HG02884 (cell line): Measurements from ENCODE around the gene TGM5.
A peak's percentile ranks its signal among the peaks of the same experiment; 100 is the strongest.
"Not testable (repeated sequence)": the region's sequence is repeated elsewhere in the genome, so short reads cannot be mapped to it uniquely, and the experiment has no call there.

ENCODE experiments used
- ATAC-seq: cut with Tn5 transposase; IDR thresholded peaks from one replicate; pipeline ENCODE4 v1.9.1; 2021; ENCODE audit warnings: mild to moderate bottlenecking, moderate library complexity; ENCODE audit not compliant: unreplicated experiment

The TGM5 gene

DNA sequence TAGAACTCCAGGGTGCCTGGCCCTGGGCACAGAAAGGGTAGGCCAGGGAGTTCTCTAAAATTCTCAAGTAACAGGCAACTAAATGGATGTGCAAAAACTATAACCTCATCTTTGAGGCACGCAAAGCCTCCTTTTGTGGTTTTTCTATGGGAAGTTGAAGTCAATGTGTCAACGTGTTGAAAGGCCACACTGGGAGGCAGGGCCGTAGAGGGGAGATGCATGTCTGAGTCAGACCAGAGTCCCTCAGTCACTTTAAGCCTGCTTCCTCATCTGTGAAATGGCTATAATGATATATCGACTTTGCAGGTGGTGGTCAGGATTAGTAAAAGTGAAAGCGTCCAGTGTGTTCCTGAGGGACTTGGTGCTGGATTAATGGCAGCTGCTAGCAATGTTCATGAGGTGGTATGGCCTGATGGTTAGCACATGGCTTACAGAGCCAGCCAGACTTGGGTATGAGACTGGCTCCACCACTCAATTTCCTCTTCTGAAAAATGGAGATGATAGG, 17.0 kb downstream of the TGM5 start:
- ATAC-seq = peak; percentile 50

DNA sequence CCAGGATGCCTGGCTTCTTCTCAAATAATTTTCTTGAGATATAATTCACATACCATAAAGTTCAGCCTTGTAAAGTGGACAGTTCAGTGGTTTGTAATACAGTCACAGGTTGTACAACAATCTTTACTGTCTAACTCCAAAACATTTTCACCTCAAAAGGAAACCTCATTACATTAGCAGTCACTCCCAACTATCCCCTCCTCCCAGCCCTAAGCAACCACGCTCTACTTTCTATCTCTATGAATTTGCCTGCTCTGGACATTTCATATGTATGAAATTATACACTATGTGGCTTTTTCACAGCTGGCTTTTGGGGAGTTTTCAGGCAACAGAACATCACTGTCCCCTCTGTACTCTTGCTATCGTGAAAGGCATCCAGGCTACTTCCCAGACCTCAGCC, 17.5 kb downstream of the TGM5 start:
- peak; percentile 2 for ATAC-seq

DNA sequence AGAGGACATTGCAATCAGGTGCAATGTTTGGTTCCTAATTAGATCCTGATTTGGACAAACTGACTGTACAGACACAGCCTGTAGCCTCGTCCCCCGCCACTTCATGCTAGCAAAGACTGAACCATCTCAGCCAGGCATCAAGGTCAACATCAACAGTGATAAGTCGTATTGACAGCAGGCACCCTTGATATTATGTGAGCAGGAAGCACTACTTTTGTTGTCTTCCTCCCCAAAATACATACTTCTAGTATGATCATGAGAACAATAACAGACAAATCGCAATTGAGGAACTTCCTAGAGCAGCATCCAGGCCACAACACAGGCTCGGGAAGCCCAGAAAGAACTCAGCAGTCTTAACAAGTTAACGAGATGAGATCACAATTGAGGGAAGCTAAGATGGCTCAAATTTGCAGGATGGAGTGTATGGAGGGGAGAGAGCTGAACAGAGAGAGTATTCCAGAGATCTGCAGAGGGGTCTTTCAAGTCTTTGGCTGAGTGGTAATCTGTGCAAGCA, 20.4 kb downstream of the TGM5 start:
- ATAC-seq = no peak

DNA sequence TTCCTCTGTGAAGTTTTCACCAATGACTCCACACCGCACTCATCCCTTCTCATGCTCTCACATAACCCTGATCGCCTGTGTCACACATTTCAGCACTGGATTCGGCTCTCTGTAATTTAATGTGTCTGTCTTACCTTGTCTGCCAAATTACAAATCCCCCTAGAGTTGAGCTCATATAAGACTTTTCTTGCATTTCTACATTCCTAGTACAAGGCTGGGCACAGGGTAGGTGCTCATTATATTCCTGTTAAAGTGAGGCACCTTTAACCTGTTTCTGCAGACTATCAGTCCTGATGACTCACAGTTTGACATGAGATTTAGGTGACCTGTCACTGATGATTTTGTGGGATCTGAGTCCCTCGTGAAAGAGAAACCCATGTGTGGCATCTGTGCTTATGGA, 22.6 kb downstream of the TGM5 start:
- no peak for ATAC-seq

DNA sequence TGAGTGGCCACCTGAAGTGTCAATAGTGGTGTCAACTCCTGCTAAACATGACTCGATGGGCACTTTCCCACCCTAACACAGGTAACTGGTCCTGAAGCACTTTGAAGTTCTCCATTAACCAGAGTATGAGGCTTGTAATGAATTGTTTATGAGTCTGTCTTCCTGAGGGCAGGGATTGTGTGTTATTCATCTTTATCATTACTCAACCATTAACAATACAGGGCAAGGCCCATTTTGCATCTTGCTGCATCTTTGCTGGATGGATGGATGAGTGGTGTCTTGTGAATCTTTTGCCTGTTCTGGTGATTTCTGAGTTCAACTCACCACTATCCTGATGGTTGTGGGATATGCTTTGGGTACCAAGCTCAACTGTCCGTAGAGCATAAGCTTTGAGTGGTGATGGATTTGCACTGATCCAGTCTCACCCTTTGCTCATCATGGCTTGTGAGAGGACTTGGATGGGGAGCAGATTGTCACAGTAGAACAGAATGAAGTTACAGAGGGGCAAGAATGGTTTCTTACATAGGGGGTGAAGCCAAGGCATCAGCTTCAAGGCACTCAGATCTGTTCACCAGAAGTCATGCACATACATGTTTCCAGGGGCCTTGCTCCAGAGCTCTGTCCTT, 23.6 kb downstream of the TGM5 start:
- ATAC-seq = no peak

DNA sequence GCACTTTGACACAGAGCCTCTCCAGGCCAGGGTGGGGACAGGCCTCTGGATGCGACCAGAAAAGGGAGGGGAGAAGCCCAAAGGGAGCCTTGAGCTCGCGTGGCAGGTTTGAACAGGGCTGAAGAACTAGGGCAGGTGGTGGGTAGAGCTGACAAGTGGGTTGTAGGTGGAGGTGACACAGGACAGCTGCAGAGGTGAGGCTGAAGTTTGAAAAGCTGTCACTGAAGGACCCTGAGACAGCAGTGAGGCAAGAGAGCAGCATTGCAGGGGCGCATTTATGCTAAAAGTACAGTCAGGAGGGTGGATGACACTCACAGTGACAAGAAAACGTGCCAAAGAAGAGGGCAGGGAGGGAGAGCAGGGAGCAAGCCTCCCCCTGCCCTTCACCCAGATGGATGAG, 24.1 kb downstream of the TGM5 start:
- no peak for ATAC-seq

DNA sequence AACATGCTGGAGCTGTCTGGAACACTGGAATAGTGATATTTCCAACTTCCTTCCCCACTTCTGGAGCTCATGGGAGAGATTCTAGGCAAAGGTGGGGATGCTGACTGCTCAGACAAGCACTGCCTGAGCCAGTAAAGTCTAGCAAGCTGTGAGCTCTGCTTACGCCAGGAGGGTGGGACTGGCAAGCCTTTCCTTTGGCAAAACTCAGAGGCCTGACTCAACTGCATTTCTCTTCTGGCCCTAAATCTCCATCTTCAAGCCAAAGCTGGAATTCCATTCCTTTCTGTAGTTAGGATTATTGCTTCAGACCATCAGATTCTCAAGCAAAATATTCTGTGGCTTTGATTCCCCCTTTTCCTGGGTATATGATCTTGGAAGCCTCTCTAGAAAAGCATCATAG, 25.6 kb downstream of the TGM5 start:
- no peak for ATAC-seq

DNA sequence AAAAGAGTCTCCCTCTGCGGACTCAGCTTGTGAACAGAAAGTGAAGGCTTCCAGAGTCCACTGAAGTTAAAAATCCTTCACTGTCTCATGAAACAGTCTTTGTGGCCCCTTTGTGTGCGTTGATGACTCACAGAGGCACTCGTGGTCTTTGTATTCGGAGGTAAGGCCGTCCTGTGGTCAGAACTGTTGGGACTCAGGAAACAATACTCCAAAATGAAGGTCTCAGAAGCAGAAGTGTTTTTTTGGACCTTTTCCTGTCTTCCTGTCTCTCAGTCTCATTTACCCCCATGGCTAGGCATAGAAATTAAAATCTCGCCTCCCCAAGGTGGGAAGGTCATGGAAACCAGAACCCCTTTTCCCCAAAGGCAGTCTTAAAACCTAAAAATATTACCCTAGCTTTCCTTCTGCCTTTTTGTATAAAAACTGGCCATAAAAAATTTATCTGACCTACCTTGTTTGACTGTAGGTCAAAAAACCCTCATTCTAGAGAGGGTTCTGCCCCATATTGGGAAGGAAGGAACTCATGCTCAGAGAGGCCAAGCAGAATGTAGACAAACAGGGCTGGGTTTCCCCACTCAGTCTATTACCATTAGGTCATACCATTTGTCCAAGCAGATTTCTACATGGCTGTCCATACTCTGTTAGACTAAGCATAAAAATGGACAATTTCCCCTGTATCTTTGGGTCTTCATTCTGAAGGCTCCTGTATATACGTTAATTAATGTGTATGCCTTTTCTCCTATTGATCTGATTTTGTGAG, 26.8 kb downstream of the TGM5 start:
- no peak for ATAC-seq

DNA sequence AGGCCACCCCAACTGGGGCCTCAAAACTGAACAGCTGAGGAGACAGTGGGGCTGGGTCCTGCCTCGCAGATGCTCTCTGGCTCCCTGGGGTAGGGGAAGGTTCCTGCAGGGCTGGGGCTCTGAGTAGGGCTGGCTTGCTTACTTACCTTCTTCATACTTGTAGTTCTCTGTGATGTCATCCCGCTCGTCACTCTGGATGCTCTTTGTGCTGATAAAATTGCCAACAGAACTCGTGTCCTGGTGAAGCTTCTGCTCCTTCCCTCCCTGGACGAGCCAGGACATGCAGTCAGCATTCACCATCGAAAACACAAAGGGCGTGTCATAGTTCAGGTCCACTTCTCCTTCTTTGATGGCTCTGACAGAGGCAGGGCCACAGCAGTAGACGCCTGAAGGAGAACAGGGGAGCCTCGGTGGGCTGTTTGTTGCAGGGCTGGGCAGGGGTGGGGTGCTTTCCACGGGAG, 28.0 kb downstream of the TGM5 start:
- no peak for ATAC-seq

DNA sequence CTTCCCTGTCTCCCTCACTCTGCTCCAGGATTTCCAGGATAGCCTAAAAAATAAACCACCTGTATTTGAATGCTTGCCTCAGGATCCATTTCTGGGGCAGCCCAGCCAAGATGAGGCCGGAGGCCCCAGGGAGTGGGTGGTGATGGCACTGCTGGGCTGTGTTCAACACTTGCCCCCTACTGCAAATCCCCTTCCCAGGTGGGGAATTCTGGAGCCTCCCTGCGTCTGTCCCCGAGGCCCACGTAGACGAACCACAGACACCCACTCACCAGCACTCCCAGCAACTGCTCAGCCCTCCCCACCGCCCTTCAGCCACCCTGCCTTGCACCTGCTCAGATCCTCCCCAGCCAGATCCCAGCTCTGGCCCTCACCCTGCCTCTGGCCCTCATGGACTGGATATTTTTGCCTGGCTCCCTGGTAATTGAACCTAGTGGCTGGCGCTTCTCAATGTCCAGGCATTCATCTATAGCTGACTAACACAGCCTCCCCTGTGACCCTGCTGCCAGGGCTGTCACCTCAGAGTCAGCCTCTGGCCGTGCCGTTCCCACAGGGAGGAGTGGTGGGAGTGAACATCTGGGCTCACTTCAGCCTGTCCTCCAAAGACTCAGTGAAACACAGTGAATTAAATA, 28.8 kb downstream of the TGM5 start:
- ATAC-seq = no peak

DNA sequence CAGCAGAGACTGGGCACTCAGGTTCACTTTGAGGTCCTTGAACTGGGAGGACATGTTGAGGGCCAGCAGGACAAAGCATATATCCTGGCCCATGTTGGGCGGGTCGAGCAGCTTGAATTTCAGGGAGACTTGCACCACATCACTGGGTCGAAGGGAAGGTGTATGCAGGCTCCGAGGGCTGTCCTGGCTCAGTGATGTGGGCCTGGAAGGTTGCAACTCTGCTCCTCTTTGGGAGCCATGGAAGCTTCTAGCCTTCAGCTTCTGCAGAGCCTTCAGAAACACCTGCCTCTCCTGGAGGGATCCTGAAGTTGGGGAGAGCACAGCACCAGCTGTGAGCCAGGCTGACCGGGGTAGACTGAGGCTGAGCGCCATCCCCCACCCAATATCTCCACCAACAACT, 31.2 kb downstream of the TGM5 start:
- no peak for ATAC-seq

DNA sequence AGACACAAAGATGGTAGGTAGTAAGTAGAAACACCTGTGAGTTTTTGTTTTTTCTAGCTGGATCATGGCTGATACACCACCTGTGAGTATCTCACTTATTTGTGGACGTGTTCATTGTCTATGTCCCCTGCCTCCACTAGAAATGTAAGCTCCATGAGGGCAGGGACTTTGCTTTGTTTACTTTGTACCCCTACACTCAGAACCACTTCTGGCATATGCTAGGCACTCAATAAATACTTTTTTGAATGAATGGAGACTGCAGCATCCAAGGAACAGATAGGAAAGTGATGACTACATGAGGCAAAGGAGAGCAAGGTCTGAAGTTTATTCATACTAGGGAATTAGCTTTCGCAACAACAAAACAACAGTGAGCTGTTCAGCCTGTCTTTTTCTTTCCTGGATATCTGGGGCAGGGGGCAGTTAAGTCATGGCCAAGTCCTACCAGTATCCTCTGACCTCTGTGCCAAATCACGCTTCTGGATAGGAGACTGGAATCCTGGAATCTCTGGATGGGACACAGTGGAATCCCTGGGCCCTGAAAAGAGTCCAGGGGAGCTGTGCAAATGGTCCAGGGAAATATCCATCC, 34.3 kb downstream of the TGM5 start:
- ATAC-seq = no peak

DNA sequence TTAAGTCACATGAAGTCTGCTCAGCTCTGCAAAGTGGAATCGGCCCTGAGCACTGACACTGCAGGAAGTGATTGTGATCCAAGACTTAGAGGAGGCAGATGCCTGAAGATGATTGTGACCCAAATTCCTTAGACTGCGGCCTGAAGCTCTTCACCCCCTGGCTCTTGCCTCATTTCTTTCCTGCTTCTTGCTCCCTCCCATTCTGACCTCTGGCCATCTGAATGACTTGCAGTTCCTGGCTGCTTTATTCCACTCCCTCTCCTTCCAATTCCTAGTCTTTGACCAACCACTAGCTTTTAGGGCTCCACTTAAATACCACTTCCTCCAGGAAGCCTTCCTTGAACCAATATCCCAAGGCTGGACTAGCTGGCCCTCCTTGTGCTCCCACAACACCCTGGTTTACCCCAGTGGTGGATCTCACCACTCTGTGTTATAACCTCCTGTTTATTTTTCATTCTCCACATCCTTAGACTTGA, 36.0 kb downstream of the TGM5 start:
- no peak for ATAC-seq

DNA sequence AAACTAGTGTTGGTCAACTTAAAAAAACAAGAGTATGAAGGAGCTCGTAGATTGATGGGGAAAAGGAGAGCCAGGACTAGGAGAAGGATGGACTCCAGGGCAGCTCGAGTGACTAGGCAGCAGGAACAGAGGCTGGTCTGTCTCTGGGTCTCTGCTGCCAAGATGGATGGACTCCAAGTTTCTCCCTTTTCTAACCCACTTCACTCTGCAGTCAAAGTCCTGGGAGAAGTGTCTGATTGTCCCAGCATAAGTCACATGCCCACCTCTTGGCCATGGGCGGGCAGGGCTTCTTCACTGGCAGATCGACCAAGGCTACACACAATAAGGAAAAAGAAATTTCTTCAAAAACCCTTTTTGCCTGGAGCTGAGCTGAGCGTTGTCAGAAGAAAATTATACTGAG, 36.8 kb downstream of the TGM5 start:
- ATAC-seq = no peak

DNA sequence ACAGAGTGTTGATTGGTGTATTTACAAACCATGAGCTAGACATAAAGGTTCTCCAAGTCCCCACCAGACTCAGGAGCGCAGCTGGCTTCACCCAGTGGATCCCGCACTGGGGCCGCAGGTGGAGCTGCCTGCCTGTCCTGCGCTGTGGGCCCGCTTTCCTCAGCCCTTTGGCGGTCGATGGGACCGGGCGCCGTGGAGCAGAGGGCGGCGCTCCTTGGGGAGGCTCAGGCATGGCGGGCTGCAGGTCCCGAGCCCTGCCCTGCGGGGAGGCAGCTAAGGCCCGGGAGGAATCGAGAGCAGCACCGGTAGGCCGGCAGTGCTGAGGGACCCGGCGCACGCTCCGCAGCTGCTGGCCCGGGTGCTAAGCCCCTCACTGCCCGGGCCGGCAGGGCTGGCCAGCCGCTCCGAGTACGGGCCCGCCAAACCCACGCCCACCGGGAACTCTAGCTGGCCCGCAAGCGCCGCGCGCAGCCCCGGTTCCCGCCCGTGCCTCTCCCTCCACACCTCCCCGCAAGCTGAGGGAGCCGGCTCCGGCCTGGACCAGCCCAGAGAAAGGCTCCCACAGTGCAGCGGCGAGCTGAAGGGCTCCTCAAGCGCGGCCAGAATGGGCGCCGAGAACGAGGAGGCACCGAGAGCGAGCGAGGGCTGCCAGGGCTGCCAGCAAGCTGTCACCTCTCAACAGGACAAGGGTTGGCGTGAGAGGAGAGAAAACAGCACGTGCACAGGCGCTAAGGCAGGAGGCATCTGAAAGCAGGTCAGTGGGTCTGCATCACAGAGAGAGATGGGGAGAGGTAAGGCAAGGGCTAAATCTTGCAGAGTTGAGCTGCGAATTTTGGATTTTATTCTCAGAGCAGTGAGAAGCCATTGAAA, 40.1 kb downstream of the TGM5 start:
- no peak for ATAC-seq

DNA sequence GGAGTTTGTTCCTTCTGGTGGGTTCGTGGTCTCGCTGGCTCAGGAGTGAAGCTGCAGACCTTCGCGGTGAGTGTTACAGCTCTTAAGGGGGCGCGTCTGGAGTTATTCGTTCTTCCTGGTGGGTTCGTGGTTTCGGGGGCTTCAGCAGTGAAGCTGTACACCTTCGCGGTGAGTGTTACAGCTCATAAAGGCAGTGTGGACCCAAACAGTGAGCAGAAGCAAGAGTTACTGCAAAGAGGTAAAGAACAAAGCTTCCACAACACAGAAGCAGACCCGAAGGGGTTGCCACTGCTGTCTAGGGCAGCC, 40.8 kb downstream of the TGM5 start:
- ATAC-seq = not testable (repeated sequence)

DNA sequence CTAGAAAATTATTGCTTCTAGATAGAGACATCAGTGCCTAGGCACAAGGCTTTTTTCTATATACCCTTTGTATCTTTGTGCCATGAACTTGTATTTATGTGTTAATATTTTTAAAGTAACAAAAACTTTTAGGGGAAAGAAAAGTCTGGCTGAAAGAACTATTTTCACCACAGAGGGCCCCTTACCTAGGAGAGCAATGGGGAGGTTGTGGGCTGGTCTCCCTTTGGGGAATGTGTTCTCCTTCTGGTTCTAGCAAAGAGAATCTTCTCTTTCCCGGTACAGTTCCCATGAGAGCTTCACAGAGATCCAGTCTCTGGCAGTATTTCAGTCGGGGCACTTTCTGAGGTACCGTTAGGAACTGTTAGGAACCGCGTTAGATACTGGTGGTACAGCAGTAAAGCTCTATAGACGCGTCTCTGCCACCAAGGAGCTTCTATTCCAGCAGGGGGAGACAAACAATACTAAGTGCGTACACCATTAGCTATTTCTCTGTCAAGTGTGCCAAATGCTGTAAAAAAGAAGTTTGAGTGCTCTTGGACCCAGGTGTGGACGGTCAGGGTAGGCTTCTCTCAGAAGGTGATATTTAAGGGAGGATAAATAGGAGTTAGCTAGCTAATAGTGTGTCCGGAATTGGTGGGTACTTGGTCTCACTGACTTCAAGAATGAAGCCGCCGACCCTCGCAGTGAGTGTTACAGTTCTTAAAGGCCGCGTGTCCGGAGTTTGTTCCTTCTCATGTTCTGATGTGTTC, 41.4 kb downstream of the TGM5 start:
- ATAC-seq = no peak

DNA sequence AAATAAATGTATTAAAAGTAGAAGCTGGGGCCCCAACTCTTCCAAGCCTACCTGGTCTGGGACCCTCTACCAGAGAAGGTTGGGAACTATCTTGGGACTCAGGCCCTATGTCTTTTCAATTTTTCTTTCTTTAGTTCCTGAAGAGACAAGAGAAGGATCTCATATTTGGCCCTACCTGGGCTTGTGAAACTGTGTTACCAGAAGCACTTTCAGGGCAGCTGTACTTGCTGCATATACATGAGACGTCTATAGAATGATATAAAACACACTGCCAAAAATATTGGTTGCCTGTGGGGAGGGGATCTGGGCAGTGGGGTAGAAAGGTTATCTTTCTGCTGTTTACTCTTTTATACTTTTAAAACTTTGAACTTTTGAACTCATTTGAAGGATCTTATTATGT, 45.3 kb downstream of the TGM5 start:
- no peak for ATAC-seq

DNA sequence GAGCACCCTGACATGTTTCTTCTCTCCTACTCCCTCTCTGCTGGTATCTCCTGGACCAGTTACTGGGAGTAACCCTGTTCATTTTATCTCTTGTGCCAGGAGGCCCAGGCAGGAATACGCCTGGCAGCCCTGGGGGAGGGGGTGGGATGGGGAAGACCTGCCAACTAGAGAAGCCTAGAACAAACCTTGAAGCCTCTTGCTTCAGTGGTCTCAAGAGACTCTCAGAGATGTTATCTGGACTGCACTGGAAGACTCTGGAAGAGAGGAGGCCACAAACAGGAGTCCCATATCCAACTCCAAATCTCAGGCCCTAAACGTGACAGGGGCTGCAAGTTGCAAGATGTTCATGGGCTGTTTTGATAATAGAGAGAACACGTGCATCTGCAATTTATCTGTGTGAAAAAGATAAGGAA, 45.7 kb downstream of the TGM5 start, which contains the start of gene EPB42:
Gene EPB42 (minus strand): TSS at position 28 of the 413 bp plus-strand sequence. CDS start 193 bp downstream, outside the sequence.
- ATAC-seq = no peak
